Left ventricle myocardium superior (tissue), 1 donor: ENCODE measurements around the gene IQSEC2. TPM values are rescaled to one million over a fixed set of nuclear protein-coding genes. Genes with fewer than 3 reads are reported as not detected.
A peak's percentile ranks its signal among the peaks of the same experiment; 100 is the strongest.

Experiments
- ATAC-seq: fragments of 200-7000 bp; cut with Tn5 transposase; one replicate; pipeline ENCODE4 v1.9.1; 2020; ENCODE audit warnings: mild to moderate bottlenecking, moderate library complexity
- DNase-seq: peaks from one replicate; pipeline ENCODE4 v3.0.0-alpha.2; 2020
- intact Hi-C: fragments of 100-400 bp; cut with micrococcal nuclease; formaldehyde crosslinking; loops from one replicate; pipeline ENCODE4 v1.11.0; 2022
- total RNA-seq: library from RNA; stranded (reverse); fragmentation: NEBNext Ultra II Directional; extraction: Animal tissue kit (Norgen Biotek cat#: 25700); gene quantifications from one replicate; pipeline ENCODE4 v1.2.1, GENCODE V29; 2021
- donor health status: DM: no; HTN: yes; CAD: no; lungs with severe emphysema.

Gene IQSEC2
- total RNA-seq, 1 donor from 2014 or later: 12.0 TPM

DNA sequence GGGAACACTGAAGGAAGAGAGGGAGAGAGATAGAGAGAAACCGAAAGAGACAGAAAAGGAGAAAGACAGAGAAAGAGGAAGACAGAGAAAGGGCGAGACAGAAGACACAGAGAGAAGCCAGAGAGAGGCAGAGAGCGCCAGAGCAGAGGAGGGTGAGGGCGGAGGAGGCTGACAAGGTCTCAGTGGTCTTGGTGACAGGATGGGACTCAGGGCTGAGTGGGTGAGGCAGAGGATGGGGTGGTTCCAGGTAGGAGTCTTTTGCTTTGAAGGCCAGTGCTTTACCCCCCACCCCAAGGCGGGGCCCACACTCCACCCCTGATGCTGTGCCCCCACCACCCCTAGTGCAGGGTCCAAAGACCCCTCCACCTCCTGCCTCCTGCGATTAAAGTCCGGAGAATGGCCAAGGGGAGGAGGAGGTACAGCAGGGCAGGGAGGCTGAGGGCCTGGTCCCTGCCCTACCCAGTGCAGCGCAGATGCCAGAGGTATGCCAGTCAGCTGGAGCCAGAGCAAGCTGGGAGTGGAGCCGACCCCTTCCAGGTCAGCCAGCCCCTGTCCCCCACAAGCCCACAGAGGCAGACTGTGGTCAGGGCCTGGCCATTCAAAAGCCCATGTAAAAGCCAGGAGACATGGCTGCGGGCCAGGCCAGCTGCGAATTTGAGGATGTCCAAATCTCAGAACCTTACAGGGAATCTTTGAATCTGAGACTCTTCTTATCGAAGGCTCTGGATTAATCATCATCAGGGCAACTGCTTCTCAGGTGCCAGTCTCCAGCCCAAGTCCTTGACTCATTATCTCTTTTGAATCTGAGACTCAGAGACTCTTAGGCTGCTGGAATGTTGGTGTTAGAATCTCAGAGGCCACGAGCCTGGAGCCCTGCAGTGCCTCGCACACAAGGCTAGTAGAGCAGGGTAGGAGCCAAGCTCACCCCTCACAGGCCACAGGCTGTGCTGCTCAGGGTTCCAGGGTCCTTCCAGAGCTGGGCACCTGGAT is 758 bp downstream of the IQSEC2 start:
- ATAC-seq: peak; percentile 51
- DNase-seq: peak; percentile 85
- intact Hi-C loops: no loop called here

DNA sequence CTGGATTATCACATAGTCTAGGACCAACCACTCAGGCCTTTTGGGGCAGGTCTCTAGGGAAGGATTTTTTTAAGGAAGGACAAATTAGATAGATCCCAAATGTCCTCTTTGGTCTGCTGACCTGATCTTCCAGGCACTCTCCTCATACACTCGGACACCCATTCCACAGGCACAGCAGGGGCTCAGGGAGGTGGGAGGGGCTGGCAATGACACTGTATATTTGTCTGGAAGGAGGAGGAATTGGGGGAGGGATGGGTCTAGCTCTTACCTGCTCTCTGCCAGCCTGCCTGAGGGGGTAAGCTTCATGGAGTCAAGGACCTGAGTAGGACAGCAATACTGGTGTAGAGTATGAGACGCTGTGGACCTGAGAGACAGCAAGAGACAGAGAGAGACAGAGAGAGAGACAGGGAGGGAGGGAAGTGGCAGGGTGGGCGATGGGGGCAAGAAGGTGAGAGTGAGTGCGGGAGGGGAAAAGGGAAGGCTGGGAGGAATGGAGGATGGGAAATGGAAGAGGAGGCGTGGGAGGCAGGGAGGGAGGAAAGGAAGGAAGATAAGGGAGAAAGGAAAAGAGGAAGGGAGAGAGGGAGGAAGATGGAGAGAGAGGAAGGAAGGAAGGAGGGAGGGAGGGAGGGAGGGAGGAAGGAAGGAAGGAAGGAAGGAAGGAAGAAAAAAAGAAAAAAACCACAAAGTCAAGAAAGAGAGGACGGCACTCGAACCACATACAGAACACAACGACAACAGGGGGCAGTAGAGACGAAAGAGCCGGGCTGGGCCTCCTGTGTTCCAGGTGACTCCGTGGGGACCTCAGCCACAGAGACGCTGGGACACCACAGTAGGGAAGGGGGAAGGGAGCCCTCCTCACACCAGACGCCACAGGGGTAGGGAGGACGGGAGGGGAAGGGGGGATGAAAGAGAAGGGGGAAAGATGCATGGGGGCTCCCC is 1.8 kb downstream of the IQSEC2 start:
- no peak for ATAC-seq
- intact Hi-C loops: no loop called here
- no peak for DNase-seq

DNA sequence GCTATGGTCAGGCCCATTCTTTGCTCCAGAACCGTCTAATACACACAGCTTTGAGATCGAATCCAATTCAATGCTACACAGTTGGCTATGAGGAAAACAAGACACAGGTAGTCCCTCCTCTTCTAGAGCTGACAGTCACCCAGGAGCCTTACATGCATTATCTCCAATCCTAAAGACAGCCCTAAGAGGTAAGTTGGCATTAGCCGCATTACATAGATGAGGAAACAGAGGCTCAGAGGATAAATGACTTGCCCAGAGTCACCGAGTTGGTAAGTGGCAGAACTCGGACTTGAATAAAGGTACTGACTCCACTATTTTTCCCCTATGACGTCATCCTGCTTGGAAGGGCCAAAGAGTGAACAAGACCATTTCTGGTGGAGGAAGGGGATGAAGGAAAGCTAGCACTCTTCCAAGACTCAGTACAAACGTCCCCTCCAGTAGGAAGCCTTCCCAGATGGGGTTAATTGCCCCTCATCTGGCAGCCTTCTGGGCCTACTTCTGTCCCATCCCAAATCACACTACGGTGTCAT is 8.5 kb downstream of the IQSEC2 start:
- intact Hi-C loops: no loop called here
- ATAC-seq: no peak
- DNase-seq: no peak

DNA sequence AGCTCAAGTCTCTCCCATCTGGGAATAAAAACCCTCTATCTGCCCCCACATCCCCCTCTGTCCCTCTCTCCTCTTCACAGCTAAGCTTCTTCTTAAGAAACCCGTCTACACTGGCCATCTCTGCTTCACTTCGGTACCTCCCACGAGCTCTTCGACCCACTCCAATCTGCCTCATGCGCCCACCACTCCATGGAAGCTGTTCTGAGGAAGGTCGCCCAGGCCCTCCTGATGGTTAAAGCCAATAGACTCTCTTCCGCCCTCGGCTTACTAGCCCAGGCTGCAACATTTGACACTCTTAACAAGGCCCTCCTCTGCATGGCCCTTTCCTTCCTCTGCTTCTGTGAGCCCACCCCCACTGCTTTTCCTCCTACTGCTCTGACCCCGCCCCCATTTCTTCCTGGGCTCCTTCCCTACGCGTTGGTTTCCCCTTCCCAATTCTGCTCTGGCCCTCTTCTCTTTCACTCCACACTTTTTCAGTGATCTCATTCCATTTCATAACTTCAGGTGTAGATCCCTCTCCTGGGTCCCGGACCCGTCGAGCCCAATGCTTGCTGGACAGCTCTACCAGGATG is 11.8 kb downstream of the IQSEC2 start:
- ATAC-seq (no peak), DNase-seq (no peak)
- intact Hi-C loops: no loop called here

DNA sequence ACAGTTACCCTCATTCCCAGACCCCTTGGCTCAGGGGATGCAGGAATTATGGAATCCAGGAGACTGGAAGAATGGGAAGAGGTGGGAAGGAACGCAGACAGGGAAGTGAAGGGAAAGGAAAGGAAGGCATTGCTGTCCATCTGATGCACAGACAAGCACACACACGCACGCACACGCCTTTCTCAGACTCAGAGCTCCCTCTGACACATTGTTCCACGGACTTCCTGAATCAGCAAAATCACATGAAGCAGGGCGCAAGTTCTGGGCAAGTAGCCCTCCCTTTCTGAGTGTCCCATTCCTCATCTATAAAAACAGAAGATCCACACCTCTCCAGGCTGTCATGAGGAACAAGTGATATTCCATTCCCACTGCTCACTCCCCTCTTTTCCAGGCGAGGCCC is 13.2 kb downstream of the IQSEC2 start:
- intact Hi-C loops: no loop called here
- DNase-seq: no peak
- ATAC-seq: no peak

DNA sequence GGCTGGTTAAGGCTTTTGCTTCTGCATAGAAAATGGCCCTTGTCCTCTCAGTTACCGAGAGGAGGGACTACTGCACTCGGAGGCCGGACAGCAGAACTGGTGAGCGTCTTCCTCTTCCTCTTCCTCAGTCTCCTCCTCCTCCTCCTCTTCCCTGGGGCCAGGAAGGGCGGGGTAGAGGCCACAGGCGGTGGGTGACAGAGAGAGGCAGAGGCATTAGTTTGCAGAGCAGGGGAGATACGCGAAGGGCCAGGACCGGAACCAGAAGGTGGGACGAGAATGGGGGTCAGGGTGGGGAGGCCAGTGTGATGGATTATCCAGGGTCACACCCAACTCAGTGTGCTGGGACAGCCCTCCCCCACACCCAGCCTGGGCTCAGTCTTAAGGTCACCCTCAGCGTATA is 14.5 kb downstream of the IQSEC2 start:
- intact Hi-C loops: no loop called here
- DNase-seq (no peak), ATAC-seq (peak; percentile 52)

DNA sequence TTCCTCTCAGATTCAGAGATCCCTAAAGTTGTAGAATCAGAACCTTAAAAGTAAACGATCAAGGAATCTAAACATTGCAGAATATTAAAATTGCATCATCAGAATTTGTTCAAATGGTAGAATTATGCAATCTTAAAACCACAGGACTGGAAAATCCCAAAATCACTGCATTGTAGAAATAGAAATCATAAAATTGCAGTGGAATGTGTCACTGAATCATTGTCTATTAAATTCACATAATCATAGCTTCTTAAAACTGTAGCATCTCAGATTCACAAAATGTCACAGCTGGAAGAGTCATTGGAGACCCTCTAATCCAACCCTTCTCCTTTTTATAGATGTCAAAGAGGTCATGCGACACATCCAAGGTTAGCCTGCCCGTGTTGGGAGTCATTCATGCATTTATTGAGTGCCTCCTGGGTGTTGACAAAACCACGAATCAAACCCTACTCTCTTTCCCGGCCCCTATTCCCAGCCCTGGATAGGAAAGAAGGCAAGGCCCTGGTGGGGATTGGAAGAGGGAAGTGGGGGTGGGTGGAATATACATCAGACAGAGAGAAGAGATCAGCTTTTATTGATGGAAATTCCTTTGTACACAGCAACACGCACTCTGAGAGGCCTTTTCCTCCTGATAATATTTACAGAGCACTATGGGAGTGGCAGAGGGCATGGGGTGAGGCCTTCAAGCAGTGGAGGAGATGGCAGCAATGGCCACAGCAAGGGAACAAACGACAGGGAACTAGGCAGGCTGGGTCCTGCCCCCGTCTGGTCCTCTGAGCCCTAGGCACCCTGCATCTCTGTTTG is 15.4 kb downstream of the IQSEC2 start:
- intact Hi-C loops: no loop called here
- ATAC-seq (no peak), DNase-seq (no peak)

DNA sequence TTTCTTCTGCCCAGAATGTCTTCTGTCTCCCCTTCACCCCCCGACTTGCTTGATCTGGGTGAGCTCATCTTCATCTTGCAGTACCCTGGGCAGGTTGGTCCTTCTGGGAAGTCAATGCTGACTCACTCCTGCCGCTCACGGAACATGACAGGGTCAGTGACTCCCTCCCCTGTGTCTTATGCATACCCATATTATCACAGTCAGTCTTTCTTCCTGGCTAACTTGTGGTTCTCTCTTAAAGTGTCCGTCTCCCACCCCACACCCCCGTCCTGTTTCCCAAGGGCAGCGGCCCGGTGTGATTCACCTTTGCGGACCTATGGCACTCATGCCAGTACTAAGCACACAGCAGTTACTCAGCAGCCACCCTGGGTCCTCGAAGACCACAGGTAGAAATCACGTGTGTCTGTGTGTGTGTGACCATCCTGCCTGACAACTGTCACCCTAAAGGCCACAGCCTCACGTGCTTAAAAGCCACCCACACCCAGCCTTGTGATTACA is 17.7 kb downstream of the IQSEC2 start:
- ATAC-seq (no peak), DNase-seq (no peak)

DNA sequence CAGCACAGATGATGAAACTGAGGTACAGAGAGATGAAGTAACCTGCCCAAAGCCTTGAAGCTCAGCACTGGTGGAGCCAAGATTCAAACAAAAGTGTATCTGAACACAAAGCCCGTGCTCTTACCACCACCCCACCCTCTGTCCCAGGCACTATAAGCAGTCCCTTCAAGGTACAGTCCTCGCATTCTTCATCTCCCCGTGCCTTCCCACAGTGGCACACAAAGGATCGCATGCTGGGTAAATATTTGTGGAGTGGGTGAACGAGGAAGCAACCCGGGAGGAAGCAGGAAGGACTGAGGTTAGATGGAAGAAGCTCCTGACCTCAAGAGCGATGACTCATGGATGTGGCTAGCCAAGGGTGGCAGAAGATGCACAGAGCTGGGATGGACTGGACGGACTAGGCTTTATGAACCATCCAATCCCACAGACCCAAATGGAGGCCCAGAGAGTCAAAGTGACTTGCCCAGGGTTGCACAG is 18.4 kb downstream of the IQSEC2 start:
- ATAC-seq (no peak), DNase-seq (no peak)
- intact Hi-C loops: no loop called here

More for the DNA sequence above, 17.7 kb downstream of the IQSEC2 start:
- intact Hi-C loops: no loop called here

DNA sequence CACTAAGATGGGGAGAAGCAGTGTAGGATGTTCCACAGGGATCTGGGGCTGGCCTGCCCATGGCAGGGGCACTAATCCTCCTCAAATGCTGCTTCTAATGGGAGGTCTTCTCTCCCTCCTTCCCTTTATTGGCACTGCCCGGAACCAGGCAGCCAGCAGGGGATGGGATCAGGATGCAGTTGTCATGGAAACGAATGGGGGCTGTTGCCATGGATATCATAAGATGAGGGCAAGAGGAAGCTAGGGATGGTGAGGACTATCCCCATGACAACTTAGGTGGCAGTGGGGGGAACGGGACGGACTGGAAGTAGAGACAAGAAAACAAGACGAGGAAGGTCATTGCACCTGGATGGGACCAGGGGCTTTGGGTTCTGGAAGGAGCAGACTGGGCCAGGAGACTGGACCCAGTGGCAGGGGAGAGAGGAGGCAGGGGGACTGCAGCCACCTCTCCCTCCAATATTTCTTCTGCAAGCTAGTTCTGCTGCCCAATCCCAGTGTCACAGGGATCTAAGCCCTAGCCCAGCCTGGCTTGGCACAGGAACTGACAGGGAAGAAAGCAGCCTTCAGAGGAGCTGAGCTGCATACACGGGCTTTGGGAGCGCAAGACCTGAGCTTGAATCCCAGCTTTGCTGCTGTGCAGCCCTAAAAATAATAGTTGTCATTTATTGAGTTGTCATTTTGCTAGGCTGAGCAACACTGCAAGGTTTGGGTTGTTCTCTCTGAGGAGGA is 19.0 kb downstream of the IQSEC2 start:
- ATAC-seq (no peak), DNase-seq (no peak)
- intact Hi-C loops: no loop called here

DNA sequence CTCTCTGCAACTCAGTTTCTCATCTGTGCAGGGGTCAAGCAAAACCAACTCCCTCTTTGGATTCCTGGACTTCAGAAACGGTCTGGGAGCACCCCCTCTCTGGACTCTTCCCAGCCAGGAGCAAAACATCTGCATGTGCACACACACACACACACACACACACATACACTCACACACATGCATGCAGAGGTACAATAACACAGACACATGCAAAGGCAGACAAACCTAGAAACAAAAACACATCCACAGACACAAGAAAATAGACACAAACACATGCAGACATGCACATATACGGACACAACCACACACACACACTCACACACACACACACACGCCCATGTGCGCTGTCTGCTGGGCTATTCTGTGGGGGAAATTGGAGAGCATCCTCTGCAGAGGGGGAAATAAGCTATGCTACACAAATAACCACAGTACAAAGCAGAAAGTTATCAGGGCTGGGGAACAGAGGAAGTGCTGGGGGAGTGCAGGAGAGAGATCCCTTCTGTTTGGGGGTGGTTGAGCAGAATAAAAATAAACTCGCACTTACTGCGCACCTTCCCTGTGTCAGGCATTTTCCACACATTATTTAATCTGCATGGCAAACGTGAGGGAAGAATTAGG is 19.9 kb downstream of the IQSEC2 start:
- DNase-seq (no peak), ATAC-seq (no peak)
- intact Hi-C loops: no loop called here

DNA sequence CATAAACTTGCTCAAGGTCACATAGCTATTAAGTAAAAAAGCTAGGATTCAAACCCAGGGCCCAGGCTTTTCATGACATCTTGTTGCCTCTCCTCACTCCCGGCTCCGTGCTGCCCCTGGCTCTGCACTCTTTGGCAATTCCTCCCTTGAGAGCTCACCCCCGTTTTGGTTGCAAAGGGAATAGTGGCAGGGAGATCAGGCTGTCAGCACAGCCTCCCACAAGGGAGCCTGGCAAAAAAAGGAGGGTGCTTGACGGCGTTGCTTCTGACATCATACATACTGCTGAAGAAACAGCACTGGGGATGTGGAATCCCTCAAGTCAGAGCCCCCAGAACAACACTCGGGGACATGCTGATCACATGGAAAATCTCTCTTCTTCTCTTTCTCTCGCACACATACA is 20.5 kb downstream of the IQSEC2 start:
- intact Hi-C loops: no loop called here
- DNase-seq: no peak
- no peak for ATAC-seq

DNA sequence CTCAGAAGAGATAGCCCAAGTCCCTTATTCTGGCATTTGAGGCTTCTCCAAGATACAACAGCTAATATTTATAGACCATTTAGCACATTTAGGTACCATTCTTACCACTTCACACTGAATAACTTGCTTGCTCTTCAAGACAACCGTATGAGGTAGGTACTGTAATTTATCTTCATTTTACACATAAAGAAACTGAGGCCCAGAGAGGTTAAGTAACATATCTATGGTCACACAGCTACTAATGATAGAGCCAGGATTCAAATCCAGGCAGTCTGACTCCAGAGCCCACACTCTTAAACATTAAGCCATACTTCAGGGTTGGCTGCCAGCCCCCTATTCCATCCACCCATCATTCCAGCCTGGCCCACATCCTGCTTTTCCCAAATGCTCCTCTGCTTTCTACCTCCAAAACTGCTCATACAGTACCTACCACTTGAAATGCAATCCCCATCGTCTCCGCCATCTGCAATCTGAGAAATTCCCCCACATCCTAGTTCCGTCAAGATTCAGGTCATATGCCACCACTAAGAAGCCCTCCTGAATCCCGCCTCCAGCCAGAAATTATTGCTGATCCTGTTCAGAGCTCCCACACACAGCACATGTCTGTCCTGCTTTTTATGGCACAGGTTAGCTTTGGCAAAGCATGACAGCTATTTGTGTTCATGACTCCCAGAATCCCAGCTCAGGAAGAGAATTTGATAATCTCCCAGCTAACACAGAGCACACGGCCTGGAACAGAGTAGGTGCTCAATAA is 23.5 kb downstream of the IQSEC2 start:
- ATAC-seq (no peak), DNase-seq (no peak)
- intact Hi-C loops: no loop called here

DNA sequence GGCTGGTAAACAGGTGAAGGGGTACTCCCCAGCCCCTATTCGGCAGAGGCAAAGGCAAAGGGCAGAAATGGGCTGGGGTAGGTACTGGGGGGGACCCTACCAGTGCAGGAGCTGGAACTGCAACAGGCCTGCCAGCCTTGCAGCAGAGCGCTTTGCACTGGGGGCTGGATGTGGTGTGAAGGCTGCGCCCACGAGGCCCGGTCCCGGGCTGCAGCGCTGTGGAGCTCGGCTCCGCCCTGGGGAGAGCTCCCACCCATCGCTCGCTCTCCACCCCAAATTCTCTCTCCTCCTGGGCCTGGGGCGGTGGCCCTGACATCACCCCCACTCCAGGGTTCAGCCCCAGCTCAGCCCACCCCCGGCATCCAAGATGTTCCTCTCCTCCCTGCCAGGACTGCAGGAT is 24.2 kb downstream of the IQSEC2 start:
- ATAC-seq (no peak), DNase-seq (no peak)
- intact Hi-C loops: no loop called here

DNA sequence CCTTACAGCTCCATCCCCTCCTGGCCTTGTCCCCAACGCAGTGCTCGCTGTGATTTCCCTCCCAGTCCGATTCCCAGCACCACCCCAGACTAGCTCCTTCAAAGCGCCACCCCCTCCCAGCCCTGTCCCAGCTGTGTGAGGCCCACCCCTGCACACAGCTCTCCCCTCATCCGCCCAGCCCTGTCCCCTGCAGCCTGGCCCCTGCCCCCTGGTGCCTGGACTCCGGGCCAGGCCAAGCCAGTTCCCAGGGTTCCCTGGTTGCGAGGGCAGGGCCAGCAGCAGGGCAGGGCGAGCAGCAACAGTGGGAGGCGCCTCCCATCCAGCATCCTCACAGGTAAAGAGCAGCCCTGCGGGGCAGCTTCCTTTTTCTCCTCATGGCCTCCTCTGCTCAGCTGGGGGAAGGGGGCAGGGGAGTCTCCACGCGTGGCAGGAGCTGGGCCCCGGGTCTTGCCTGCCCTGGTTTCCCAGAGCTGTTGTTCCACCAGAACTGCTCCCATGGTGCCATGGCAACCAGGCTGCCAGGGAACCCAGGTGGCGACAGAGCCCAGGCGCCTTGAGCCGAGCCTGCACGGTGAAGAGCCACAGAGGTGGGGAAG is 24.8 kb downstream of the IQSEC2 start:
- ATAC-seq: no peak
- intact Hi-C loops: no loop called here
- no peak for DNase-seq

DNA sequence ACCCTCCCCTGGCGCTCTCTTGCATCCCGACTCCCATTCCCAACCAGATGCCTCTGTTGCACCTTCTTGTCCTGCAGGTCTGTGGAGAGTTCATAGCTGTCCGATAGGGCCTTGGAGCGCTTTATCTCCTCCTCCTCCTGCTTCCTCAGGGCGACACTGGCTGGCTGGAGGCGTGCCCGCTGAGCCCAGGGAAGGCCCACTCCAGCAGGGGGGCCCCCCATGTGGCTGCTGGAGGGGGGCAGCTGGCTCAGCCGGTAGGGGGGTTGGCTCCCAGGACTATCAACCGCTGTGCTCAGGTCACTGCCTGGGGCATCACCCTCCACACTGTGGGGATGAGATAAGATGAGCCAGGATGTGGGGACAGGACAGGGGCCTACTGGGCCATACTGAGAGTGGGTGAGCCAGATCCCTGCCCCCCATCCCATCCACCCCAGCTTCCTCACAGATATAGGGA is 25.6 kb downstream of the IQSEC2 start:
- intact Hi-C loops: no loop called here
- ATAC-seq: no peak
- DNase-seq: no peak
